Skeletal muscle tissue (tissue), 4 donors: ENCODE measurements around the gene CLGN. TPM values are rescaled to one million over a fixed set of nuclear protein-coding genes. Genes with fewer than 3 reads are reported as not detected.

Experiments used
- H3K27ac ChIP-seq: one replicate; pipeline ENCODE4 v1.7.0; 2013; ENCODE audit warnings: mild to moderate bottlenecking, low read depth, low read length, inconsistent platforms
- H3K27me3 ChIP-seq, 3 donors: one replicate each; pipeline ENCODE4 v1.7.0; 2013; ENCODE audit warnings: low read length in 3 of 3; ENCODE audit not compliant: control insufficient read depth in 3 of 3, insufficient read depth in 3 of 3
- H3K36me3 ChIP-seq, 3 donors: one replicate each; pipeline ENCODE4 v1.7.0; 2013; ENCODE audit warnings: low read length in 3 of 3; ENCODE audit not compliant: control insufficient read depth in 3 of 3, insufficient read depth in 3 of 3
- H3K4me1 ChIP-seq, 3 donors: one replicate each; pipeline ENCODE4 v1.7.0; 2013; ENCODE audit warnings: low read length in 3 of 3, mild to moderate bottlenecking in 3 of 3; ENCODE audit not compliant: control insufficient read depth in 3 of 3, insufficient read depth in 3 of 3
- H3K4me3 ChIP-seq, 3 donors: one replicate each; pipeline ENCODE4 v1.7.0; 2013; ENCODE audit warnings: low read length in 3 of 3
- H3K9ac ChIP-seq, 3 donors: one replicate each; pipeline ENCODE4 v1.7.0; 2013; ENCODE audit warnings: low read length in 3 of 3, mild to moderate bottlenecking in 3 of 3, moderate library complexity in 2 of 3, low read depth in 1 of 3
- H3K9me3 ChIP-seq, 3 donors: one replicate each; pipeline ENCODE4 v1.7.0; 2013; ENCODE audit warnings: low read length in 3 of 3; ENCODE audit not compliant: control insufficient read depth in 3 of 3
- total RNA-seq: library from RNA; depleted of rRNA; stranded (reverse); fragments of >200 nt; gene quantifications from one replicate; pipeline ENCODE4 v1.2.3, GENCODE V29; 2014
- donor health status: Osteomylitis.

CLGN gene
- total RNA-seq, 1 donor from 2014 or later, result 1.0 TPM

GRCh38 chr4:140343303-140343702 is 84.1 kb downstream of the CLGN start:
- Histone ChIP-seq H3K27me3 (no peaks in the 10 kb centered on the region), H3K4me1 (no peaks in the 10 kb centered on the region), H3K9ac (no peak overlapping the region), H3K4me3 (no peak overlapping the region), H3K27ac (no peak overlapping the region), H3K9me3 (no peaks in the 10 kb centered on the region), H3K36me3 (no peaks in the 10 kb centered on the region)

GRCh38 chr4:140342620-140343019 is 84.8 kb downstream of the CLGN start:
- Histone ChIP-seq H3K4me1 (no peaks in the 10 kb centered on the region), H3K4me3 (no peak overlapping the region), H3K9ac (no peak overlapping the region), H3K36me3 (no peaks in the 10 kb centered on the region), H3K27ac (no peak overlapping the region), H3K27me3 (no peaks in the 10 kb centered on the region), H3K9me3 (no peaks in the 10 kb centered on the region)

Other genes with a start within 250 kb of the CLGN start
- 13.6 TPM for gene SCOC, start 54.0 kb downstream of the CLGN start, total RNA-seq
- gene MGAT4D, start 70.6 kb upstream of the CLGN start, total RNA-seq, result not detected
- gene ELMOD2, start 96.5 kb upstream of the CLGN start, total RNA-seq, result 22.4 TPM
- 1.0 TPM for gene UCP1, start 141.3 kb upstream of the CLGN start, total RNA-seq